ENCODE data around the gene LRRN3.

Gene LRRN3

GRCh38 chr7:111080495-111081105 lies 10.3 kb upstream of the LRRN3 start:
- no peak for DNase-seq

DNA sequence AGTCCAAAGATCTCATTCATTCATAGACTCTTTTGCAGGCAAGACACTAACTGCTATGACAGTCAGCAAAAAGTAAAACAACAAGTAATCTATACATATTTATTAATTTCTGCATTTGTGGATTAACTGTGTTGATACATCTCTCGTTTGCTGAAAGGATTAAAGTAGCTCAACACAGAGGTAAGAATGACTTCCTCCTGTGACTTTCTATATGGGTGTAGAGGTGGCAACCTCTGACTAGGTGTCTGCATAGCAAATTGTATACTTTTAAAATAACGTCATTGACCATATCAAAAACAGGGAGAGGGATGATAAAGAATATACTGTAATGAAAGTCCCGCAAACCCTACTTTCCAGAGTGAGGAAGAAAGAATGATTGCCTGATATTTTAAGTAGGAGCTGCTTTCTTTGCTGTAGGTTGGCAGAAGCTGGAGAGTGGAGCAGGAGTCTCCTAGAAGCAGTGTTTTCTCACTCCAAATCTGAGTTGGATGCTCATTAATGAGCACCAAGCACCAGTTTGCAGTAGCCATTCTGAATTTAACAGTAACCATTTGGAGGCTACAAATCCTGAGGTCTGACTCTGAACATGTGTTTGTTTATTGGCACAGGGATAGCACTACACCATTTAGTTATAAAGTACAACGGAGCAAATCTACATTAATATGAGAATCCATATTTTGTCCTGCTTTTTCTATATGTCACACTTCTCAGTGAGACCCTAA lies 9.2 kb upstream of the LRRN3 start:
- no peak for DNase-seq

DNA sequence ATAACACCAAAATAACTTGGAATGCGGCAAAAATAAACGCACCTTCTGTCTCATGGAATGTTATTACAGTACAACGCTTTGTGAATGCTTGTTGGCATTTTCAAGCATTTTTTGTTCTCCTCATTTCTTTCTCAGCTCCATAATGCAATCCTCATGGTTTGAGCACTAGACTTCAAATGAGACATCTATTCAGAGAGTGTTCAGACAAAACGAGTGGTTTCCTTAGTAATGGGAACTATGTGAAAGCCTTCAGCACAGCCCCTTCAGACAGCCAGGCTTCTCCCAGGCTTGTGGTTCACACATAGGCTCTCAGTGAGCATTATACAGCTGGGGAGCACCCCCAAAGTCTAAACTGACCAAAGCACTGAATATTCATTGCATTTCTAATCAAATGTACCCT lies 8.6 kb upstream of the LRRN3 start:
- peak; percentile 88 for DNase-seq

DNA sequence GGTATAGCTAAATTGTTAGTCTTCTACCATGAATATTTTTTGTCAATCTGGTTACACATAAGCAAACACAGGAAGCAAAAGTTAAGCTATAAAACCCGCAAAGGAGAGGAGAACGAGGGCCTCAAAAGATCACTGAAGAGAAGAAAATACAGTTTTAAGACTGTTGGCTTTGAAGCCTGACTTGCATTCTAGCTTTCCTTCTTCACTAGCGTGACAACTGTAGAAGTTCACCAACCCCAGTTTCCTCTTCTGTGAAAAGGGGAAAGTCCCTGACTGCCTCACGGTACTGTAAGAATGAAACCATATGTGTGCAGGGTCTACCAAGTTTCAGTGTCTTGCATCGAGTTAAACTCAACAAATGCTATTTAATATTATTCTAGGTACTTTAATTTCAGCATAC lies 7.5 kb upstream of the LRRN3 start:
- peak; percentile 86 for DNase-seq

DNA sequence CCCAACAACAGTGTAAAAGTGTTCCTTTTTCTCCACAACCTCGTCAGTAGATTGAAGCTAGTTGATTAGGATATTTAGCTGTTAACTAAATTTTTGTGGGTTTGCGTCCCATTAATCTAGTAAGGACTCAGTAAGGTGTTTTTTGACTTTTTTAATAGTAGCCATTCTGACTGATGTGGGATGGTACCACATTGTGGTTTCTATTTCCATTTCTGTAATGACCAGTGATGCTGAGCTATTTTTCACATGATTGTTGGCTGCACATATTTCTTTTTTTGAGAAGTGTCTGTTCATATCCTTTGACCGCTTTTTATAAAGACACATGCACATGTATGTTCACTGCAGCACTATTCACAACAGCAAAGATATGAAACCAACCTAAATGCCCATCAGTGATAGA lies 5.6 kb upstream of the LRRN3 start:
- no peak for DNase-seq

GRCh38 chr7:111086532-111086931 lies 4.4 kb upstream of the LRRN3 start:
- peak; percentile 28 for DNase-seq

DNA sequence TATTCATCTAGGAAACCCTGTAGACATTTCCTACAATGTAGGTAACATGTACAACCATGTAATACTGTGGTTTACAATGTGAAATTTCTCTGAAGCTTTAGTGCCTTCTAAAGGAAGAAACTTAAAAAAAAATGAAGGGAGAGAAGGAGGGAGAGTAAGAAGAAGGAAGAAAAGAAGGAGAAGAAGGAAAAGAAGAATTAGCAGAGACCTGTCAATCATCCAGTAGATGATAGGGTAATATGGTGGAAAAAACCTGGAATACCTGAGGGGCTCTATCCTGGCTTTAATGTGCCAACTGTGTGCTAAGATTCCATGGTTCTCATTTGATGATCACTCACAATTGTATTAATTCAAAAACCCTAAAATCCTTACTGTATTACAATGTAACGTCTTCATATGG lies 2.6 kb upstream of the LRRN3 start:
- no peak for DNase-seq

- DNase-seq, result peak; percentile 45
These were observed 1.0 kb upstream of the LRRN3 start for GRCh38 chr7:111089822-111090426.

GRCh38 chr7:111091593-111092358 lies 849 bp downstream of the LRRN3 start:
- DNase-seq, result no peak

DNA sequence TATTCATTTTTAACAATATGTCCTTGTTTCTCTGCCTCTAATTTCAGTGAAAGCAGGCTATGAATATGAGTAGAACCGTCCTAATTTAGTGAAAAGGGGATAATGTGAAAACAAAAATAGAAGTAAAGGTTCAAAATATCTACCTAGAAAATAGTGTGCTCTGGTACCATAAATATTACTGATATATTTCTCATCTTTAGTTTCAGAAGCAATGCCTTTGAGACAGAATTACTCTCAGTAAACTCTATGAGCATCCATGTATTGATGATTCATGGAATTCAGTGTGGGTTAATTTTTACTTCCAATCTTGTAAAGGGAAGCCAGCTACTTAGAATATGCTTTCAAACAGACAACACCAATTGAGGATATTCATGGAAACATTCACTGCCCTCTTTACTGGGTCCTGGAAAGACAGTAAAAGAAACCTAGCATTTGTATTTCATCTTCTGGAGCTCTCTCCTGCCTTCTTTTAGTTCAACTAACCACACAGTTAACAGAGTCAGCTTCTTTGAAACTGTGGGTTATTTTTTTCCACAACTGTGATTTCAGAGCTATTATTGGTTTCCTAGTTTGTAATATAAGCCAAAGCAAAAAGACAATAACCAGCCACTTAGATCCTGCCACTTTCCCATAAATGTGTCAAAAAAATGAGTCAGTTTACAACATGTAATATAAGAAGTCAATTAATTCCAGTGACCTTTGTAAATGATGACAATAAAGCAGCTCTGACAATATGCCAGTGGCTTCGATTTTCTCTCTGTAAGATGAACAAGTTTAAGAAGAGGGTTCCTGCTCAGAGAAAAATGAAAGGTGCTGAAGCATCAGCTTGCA lies 1.7 kb downstream of the LRRN3 start:
- DNase-seq, result no peak

- no peak for DNase-seq
These were observed 2.6 kb downstream of the LRRN3 start for GRCh38 chr7:111093496-111093895.

- DNase-seq, result no peak
These were observed 3.5 kb downstream of the LRRN3 start for GRCh38 chr7:111094419-111094818.

GRCh38 chr7:111096997-111097396 lies 6.1 kb downstream of the LRRN3 start:
- no peak for DNase-seq

GRCh38 chr7:111098011-111098925 lies 7.3 kb downstream of the LRRN3 start:
- peak; percentile 48 for DNase-seq

GRCh38 chr7:111098926-111099250 lies 8.0 kb downstream of the LRRN3 start:
- DNase-seq, result no peak

- DNase-seq, result no peak
These were observed 11.1 kb downstream of the LRRN3 start for GRCh38 chr7:111101856-111102646.

GRCh38 chr7:111103136-111103535 lies 12.2 kb downstream of the LRRN3 start:
- no peak for DNase-seq

DNA sequence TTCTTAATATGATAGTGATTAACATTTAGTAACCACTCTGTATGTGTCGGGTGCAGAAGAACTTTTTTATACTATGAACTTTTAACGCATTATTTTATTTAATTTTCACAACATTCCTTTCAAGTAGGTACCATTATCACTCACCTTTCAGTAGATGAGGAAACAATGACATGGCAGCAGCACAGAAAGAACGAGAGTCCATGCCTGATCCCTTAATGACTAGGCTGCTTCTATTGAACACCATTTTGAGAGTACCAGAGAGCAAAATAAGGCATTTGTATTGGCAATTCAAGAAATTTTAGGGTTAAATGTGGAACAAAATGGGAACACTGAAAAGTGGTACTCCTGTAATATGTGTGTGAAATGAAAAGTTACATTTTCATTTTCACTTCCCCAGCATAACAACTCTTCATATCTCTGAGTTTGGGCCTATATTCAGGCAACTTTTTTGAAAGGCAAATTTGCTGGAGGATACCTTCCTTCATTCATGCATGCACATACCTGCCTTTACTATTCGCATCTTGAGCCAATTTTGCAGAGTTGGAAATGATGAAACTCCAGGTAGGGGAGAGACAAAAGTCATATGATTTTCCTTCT lies 12.8 kb downstream of the LRRN3 start:
- DNase-seq, result no peak

DNA sequence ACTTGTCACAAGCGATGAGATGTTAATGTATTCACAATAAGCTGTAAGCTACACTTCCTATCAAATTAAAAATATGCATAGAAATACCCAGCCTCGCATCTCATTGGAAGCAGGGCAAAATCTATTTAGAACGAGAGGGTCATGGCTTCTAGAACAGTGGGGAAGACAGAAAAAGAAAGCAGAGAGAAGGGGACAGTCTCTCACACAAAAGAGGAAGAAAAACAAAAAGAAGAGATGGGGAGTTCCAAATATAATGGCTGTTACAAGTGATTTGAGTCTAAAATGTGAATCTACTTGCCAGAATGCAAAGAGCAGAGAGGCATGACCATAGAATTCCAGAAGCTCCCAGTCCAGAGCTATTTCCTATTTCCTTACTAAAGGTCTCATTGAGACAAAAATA lies 13.8 kb downstream of the LRRN3 start:
- DNase-seq, result no peak

DNA sequence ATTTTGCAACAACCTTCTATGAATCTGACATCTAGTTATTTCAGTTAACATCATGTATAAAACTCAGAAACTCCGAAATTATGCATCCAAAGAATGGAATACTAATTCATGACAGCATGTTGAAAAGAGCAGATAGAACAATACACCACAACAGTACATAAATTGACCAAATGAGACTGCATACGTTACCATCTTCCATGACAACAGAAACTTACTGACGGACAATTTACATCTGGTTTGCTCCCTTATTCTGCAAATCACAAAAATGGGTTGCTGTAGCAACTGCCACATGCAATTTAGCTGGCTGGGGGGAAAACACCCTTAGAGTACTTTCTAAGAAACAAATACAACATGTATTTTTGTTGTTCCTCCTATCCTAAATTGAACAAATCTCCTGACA lies 14.3 kb downstream of the LRRN3 start:
- no peak for DNase-seq
